Astrocyte of the spinal cord (primary cell): ENCODE data around the gene SRGAP3.

Experiments used
- DNase-seq: peaks from one replicate; pipeline ENCODE4 v3.0.0; 2011; ENCODE audit warnings: low read depth, low spot score
- H3K4me3 ChIP-seq: 2 replicates; pipeline ENCODE4 v1.5.1; 2011; ENCODE audit warnings: low read depth, mild to moderate bottlenecking, low read length, moderate library complexity
- in situ Hi-C: cut with HindIII; loops from 2 replicates; pipeline ENCODE4 v1.10.0; 2017; ENCODE audit warnings: low sequenced_read_pairs
- TF ChIP-seq, protein P1 (sequence below): IDR thresholded peaks from 2 replicates; pipeline ENCODE4 v1.5.1; 2012; ENCODE audit warnings: low read depth, mild to moderate bottlenecking, low read length, inconsistent platforms

The SRGAP3 gene

DNA sequence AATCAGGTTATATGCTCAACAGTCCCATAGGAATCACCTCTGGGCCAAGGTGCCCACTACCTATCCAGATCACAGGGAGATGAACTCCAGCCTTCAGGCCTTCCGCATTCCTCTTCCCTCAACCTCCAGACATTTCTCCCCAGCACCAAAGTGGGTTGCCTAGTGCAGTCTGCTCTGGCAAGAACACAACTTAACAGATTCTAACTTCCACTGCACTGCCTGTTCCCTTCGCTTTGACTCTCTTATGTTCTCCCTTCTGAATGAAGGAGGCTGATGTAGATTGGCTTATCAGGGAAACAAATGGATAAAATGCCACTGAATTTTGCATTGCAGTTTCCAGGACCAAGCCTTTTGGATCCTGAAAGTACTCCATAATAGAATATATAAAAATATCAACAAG, 106.3 kb downstream of the SRGAP3 start:
- TF ChIP-seq, protein P1, sequence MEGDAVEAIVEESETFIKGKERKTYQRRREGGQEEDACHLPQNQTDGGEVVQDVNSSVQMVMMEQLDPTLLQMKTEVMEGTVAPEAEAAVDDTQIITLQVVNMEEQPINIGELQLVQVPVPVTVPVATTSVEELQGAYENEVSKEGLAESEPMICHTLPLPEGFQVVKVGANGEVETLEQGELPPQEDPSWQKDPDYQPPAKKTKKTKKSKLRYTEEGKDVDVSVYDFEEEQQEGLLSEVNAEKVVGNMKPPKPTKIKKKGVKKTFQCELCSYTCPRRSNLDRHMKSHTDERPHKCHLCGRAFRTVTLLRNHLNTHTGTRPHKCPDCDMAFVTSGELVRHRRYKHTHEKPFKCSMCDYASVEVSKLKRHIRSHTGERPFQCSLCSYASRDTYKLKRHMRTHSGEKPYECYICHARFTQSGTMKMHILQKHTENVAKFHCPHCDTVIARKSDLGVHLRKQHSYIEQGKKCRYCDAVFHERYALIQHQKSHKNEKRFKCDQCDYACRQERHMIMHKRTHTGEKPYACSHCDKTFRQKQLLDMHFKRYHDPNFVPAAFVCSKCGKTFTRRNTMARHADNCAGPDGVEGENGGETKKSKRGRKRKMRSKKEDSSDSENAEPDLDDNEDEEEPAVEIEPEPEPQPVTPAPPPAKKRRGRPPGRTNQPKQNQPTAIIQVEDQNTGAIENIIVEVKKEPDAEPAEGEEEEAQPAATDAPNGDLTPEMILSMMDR, result no peak
- no peak for DNase-seq
- H3K4me3 ChIP-seq, result no peak overlapping the region
- in situ Hi-C loops, result no loop called here

GRCh38 chr3:9142362-9142761, 107.1 kb downstream of the SRGAP3 start:
- no peak for DNase-seq
- in situ Hi-C loops, result no loop called here
- H3K4me3 ChIP-seq, result no peak overlapping the region
- TF ChIP-seq, protein P1, result no peak

DNA sequence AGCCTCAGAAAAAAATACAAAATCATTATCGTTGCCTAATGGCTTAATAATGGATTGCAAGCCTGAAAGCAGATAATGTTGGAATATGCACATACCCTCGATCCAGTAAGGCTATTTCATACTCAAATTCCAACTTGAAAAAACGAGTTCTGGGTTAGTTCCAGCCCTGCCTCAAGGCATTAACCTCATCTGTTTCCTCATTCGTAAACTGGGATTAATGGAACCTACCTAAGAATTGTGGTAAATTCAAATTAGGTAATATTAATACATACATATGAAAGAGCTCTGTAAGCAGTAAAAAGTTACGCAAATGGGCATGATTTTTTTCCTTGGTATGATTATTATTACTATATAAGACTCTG, 107.5 kb downstream of the SRGAP3 start:
- in situ Hi-C loops, result no loop called here
- TF ChIP-seq, protein P1, result no peak
- DNase-seq, result no peak
- no peak overlapping the region for H3K4me3 ChIP-seq

DNA sequence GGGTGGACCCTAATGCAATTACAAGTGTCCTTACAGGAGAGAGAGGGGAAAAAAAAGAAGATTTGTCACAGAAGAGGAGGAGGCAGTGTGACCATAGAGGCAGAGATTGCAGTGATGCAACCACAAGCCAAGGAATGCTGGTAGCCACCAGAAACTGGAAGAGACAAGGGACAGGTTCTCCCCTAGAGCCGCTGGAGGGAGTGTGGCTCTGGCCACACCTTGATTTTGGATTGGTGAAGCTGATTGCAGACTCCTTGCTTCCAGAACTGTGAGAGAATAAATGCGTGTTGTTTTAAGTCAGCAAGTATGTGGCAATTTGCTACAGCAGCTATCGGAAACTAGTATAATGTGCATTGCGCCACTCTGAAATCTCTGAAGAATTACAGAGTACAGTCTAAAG, 110.1 kb downstream of the SRGAP3 start:
- in situ Hi-C loops, result no loop called here
- H3K4me3 ChIP-seq, result no peak overlapping the region
- DNase-seq, result no peak
- TF ChIP-seq, protein P1, result no peak

DNA sequence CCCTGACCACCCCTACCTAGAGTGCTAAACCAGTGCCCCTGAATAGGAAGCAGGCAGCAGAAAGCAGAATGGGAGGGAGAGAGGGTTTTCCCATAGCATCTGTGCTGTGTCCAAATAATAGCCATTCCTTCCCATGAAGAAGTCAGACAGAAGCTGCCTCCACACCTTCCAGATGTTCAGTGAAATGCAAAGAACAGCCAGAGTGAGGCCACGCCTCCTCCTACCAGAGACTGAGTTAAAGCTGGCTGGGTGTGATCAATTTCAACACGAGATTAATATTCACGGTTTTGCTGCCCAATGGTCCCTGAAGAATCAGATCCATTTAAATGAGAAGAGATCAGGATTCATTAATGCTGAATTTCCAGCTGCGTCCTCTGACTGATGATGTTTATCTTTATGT, 111.8 kb downstream of the SRGAP3 start:
- TF ChIP-seq, protein P1, result no peak
- H3K4me3 ChIP-seq, result no peak overlapping the region
- in situ Hi-C loops, result no loop called here
- no peak for DNase-seq

DNA sequence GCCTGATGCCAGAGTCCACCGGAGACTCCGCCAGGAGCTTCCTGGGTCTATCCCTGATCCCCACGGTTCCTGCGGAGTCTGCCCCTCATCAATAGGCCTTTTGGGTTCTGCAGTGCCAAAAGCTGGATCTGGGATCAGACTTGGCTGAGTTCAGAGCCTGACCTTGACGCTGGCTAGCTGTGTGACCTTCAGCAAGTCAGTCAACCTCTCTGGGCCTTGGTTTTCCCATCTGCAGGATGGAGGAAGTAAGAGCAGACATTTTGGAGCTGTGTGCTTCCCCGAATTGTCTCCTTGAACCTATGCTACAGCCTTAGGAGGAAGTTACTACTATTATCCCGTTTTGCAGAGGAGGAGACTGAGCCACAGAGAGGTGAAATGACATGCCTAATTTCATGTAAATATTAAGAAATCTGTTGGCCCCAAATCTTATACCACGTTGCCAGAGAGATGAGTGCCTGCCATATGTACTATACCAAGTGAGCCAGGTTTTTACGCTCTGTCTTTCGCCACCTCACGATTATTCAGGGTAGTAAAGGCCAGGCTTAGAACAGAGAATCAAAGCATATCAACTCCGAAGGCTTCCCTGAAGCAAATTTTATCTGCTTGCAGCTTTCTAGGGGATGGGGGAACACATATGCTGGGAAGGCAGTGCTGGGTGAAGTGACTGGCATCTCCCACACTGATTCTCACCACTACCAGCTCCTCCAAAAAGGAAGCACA, 112.5 kb downstream of the SRGAP3 start:
- no peak overlapping the region for H3K4me3 ChIP-seq
- no peak for DNase-seq
- in situ Hi-C loops, result no loop called here
- TF ChIP-seq, protein P1, result no peak
